Measurements from ENCODE around the gene KDM4B.
"Not testable (repeated sequence)": the region's sequence is repeated elsewhere in the genome, so short reads cannot be mapped to it uniquely, and the experiment has no call there.

The KDM4B gene

DNA sequence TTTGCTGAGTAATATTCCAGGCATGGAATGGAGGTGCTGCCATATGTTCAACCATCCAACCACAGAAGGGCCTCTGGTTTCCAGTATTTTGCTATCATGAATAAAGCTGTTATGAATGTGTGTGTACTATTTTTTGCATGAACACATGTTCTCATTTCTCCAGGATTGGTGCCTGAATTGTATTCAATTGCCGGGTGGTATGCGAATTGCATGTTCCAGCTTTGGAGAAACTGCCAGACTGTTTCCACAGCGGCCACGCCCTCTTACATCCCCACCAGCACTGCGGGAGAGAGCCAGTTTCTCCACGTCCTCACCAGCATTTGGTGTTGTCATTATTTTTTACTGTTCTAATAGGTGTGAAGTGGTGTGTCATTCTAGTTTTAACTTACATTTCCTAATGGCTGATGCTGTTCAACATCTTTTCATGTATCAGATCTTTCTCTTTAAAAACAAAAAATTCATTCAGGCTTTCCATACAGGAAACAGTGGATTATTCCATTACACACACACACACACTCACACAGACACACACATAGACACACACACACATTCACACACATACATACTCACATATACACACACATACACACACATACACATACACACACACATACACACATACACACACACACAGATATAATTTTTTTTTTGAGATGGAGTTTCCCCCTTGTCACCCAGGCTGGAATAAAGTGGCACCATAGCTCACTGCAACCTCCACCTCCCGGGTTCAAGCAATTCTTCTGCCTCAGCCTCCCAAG, 217.6 kb downstream of the KDM4B start:
- DNase-seq = no peak

DNA sequence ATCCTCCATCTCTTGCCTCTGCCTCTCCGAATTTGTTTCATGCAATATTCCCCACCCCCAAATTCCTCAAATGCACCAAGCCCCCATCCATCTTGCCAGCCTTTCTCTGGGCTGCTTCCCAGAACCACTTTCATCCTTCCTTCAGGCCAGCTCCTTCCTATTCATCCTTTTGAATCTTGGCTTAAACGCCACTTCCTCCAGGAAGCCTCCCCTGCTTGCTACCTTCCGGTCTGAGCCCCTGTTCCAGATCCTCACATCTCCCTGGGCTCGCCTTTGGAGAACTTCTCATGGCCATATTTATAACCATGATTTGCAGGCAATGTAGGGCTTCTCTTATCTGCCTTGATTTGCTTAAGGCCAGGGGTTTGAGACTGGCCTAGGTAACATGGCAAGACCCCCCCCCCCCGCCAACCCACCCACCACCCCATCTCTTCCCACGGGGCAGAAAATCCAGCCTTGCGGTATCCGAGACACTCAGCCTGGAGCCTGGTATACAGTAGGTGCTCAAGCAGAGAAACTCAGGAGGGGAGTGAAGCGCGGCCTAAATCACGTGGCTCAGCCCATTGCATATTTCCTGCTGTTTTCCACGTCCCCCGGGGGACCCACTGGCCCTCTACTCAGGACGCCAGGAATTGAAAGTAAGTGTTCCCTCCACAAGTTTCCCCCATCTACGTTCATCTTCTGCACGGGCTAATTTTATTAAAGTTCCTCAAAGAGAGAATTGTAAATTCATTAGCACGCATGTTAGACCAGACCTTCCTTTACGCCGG, 219.8 kb downstream of the KDM4B start:
- no peak for DNase-seq

DNA sequence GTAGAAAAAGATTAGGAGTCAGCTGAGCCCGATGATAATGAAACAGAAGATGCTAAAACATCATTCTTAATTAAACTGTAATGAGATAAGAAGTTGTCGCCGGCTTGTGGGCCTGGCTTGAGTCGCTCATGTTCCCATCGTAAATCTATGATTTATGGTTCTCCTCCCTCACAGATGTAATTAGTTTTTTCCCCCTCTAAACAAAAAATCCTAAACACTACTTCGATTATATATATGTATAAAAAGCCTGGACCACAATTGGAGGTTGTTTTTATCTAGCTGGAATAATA, 220.3 kb downstream of the KDM4B start:
- DNase-seq = no peak

DNA sequence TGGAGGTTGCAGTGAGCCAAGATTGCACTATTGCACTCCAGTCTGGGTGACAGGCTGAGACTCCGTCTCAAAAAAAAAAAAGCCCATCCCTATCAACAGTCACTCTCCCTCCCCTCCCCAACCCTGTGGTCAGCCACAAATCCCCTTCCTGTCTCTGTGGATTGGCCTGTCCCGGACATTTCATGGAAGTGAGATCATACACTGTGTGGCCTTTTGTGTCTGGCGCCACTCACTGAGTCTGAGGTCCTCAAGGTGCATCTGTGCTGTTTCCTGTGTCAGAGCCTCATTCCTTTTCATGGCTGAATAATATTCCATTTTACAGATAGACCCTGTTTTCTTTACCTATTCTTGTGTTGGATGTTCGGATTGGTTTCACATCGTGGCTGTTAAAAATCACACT, 222.2 kb downstream of the KDM4B start:
- DNase-seq = no peak

DNA sequence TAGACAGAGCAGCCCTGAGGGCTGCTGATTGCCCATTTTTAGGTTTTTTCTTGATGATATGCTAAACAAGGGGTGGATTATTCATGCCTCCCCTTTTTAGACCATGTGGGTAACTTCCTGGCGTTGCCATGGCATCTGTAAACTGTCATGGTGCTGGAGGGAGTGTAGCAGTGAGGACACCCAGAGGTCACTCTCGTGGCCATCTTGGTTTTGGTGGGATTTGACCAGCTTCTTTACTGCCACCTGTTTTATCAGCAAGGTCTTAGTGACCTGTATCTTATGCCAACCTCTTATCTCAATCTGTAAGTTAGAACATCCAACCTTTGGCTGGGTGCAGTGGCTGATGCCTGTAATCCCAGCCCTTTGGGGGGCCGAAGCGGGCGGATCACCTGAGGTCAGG, 223.7 kb downstream of the KDM4B start:
- no peak for DNase-seq

DNA sequence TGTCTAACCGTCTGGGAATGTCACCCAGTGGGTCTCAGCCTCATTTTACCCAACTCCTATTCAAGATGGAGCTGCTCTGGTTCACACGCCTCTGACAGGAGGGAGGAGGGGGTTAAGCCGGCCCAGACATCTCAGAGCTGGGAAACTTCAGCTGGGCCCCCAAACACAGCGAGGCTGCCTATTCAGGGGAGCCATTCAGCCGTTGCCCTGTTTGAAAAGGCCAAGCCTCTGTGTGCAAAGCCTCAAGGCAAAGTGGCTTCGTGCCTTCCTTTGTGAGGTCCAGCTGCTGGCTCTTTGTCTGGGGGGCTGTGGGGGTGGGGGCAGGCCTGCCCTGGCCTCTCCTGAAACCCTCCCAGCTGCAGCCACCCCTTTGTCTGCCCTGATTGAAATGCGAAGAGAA, 224.3 kb downstream of the KDM4B start:
- peak; percentile 62 for DNase-seq

DNA sequence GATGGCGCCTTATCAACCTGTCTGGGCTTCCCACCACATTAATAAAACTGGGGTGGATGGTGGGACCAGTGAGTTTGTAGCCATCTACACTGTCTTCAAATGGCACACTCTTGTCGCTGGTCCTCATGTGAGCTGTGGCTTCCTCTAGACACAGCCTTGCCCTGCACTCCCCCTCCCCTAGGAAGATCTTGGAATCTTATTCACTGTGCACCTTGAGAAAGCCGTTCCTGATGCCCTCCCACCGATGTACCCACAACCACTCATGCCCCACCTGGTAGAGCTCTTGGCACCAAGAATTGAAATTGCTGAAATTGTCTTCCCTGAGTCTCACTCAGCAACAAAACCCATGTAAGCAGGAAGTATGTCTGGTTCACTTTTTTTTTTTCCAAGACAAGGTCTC, 225.7 kb downstream of the KDM4B start:
- no peak for DNase-seq

DNA sequence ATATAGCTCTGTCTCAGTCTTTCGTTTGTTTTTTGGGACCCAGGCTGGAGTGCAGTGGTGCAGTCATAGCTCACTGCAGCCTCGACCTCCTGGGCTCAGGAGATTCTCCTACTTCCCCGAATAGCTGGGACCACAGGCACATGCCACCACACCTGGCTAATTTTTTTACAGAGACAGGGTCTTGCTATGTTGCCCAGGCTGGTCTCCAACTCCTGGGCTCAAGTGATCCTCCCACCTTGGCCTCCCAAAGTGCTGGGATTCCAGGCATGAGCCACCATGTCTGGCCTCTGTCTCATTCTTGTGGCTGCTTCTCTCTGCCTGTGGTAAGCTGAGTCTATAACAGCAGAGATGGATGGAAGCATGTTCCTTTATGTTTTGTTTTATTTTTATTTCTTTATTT, 226.7 kb downstream of the KDM4B start:
- not testable (repeated sequence) for DNase-seq

DNA sequence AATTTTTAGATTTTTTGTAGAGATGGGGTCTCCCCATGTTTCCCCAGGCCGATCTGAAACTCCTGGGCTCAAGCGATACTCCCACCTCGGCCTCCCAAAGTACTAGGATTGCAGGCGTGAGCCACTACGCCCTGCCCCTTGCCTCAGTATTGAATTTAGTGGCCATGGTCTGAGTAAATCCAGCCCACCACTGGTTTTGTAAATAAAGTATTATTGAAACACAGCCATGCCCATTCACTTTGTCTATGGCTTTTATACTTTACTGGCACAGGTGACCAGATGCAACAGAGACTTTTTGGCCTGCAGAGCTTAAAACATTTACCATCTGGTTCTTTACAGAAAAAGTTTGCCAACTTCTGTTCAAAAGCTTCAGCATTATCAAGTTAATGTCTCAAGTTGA, 227.9 kb downstream of the KDM4B start:
- DNase-seq = no peak

DNA sequence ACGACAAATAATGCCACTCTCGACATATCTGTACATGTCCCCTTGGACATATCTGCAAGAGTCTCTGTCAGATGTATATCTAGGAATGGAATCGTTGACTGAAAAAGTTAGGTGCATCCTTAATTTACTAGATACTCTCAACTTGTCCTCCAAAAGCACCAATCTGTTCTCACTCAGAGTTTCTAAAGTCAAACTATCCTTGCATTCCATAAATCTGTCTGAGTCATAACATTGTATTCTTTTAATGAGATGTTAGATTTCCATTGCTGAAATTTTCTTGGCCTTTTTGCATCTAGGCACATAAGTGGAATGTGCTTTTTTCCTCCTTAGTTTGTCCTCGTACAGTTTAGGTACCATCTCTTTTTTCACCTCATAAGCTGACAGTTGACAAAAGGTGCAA, 231.9 kb downstream of the KDM4B start:
- DNase-seq = no peak

DNA sequence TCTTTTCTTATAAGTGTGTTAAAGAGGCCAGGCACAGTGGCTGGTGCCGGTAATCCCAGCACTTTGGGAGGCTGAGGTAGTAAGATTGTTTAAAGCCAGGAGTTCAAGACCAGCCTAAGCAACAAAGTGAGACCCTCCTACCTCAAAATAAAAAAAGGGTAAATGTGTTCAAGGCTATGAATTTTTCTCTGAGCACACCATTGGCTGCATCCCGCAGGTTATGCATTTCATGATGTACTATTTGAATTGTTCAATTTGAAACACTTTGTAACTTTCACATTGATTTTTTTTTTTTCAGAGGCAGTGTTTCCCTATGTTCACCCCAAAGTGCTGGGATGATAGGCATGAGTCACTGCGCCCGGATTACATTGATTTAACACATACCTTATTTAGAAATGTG, 233.6 kb downstream of the KDM4B start:
- DNase-seq = no peak

Measured in NCI-H1092 (cell line).